Activated naive CD4-positive, alpha-beta T cell treated with Interleukin-2 at 50 U/mL for 16 hours (primary cell): ENCODE results near the gene ETV3.

Source experiments
- DNase-seq: peaks from one replicate; pipeline ENCODE4 v3.0.0-alpha.2; 2020

ETV3 gene

DNA sequence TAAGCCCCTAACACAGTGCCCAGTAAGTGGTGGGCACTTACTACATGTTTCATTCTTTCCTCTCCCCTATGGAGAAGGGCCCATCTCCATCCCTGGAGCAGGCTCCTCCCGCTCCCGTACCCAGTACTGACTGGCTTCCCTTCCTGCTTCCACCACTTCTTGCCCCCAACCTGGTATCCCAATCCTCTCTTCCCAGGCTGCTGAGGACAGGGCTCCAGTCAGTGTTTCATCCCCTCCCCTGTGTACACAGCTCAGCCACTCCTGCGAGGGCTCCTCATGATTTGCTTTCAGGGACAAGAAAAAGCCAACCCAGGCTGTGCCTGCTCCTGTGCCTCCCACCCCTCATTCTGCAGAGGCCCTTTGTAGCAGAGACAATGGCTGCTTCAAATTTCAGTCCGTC is 20.8 kb upstream of the ETV3 start:
- DNase-seq, result no peak

DNA sequence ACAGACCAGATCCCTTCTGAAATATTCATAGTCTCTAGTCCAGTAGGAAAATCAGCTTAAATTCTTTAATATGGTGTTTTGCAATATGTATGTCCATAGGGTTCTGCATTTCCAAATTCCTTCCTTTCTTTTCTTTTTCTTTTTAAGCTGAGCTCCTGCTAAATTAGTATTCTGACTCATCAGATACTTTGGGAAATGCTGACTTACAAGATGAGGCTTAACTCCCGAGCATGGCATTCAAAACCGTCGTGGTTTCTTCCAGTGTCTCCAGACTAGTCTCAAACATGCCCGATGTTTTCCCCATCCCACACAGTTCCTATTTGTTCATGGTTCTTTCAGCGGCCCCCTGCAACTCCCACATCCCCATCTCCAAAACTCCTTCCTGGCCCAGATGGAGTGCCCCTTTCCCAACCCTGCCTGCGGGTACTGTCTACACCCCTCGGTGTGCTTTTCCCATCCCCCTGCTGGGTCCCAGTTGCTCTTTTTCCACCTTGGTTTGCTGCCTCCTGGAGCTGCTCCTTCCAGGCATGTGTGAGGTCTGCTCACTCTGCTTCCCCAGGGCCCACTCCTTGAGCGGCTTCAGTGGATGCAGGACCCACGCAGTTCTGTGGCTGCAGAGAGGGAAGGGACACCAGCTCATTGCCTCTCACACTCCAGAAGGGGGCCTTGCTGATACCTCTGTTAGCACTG is 19.5 kb upstream of the ETV3 start:
- no peak for DNase-seq

DNA sequence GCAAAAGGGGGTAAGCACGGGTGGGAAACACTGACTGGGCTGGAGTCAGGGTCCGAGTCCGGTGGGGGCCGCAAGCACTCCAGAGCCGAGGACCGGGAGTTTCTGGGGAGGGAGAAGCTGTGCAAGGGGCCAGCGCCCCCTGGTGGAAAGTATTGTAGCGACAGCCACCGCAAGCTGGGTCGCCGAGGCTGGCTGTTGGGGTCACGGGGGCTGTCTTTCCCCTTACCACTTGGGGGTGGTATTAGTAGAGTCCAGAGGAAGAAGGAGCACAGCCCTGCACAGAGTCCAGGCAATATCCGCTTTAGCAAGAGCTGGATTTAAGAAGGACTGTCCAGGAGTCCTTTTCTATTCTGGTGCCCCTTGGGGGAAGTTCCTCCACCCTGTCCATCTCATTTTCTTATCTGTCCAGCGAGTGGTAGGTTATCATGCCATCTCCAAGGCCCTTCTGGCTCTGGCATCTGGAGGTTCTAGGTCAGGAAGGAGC is 17.9 kb upstream of the ETV3 start:
- peak; percentile 77 for DNase-seq

DNA sequence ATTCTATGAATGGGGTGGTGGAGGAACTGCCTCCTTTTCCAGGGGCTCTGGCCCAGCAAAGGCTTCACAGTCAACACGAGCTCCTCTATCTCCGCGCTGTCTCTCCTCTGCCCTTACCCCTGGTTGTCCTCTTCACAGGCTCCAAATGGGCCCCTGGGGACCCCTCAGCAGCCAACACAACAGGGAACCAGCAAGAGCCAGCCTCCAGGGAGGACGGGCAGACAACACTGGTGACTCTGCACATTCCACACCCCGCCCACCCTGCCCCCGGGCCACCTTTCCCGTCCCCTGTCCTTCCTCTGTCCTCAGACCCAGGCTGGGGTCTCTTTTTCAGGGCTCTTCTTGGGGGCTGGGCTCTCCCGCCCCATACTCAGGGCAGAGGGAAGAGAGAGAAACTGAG is 17.5 kb upstream of the ETV3 start:
- DNase-seq, result no peak

DNA sequence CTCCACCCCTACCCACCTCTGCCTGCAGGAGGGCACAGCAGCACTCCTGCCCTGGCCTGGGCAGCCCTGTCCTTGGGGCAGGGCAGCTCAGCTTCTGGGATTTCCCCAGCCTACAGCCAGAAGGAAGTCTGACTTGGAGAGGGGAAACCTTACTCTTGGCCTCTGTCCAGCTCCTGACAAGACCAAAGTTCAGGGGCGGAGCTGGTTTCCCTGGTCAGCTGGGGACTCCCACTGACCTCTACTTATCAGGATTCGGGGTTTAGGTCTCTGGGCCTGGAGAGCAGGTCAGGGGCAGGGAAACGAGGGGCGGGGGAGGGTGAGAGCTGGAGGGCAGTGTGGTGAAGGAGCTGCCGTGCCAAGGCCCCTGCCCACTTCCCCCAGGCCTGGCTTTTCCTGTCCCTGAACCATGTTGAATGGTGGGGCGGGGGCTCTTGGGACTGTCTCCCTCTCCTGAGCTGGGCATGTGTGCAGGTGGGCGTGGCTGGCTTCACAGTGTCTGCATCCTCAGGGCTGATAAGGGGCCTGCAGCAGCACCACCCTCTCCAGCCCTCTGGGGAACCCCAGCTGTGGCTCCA is 16.8 kb upstream of the ETV3 start:
- DNase-seq, result no peak

DNA sequence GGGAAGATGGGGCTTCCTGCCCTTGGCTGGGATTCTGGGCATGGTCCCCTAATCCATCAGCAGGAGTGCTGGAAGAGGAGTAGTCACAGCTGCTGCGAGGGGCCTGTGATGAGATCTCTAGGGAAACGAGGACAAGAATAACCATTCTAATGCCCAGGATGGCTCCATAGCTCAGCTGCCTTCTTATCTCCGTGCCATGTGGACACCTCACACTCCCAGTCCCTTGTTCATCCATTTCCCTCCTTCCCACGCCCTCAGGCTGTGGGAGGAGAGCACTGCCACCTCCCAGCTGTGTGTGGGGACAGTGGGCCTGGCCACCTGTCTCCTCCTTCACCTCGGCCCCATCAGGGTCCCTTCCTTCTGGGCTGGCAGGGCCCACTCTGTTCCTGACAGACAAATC is 16.1 kb upstream of the ETV3 start:
- no peak for DNase-seq

DNA sequence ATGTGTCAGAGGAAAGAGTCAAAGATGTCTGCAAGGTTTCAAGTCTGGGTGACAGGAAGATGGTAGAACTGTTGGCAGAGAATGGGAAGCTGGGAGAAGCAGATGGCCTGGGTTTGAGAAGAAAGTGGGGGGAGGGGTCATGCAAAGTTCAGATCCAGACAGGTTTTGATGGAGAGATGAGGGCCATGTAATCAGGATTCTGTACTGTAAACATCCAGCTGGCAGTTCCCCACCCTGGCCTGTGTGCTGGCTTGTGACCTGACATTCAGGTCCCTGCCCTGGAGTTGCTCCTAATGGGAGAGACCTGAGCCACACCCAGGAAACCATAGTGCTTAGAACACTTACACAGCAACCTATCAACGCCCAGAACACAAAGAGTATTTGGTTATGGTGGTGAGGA is 15.6 kb upstream of the ETV3 start:
- DNase-seq, result no peak

DNA sequence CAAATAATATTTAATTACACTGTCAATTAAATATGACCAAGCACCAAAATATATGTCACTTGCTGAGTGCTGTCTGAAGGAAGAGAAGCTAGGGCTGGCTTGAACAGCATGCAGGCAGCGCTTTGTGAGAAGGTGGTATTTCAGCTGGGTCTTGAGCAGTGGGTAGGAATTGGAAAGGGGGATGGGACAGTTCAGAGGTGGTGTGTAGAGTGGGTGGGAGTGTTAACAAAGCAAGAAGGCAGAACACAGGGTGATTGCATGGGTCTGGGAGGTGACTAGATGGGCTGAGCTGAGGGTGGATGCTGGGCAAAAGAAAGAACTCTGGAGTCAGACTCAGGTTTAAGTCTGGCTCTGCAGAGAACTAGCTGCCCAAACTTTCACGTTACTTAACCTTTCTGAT is 14.3 kb upstream of the ETV3 start:
- no peak for DNase-seq

DNA sequence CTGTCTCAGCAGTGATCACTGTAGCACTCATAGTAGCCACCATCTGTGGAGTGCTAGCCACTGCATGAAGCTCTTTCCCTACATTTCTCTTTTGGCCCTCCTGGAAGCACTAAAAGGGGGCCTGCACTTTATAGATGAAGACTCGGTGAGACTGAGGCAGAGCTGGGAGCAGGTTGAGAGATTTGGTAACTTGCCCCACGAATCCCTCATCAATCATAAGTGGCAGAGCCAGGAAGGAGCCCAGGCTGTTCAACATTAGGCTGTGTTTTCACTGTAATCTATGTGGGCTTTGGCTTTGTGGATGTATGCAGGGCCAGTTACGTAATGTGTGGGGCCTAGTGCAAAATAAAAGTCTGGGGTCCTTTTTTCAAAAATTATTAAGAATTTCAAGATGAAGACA is 13.3 kb upstream of the ETV3 start:
- no peak for DNase-seq

DNA sequence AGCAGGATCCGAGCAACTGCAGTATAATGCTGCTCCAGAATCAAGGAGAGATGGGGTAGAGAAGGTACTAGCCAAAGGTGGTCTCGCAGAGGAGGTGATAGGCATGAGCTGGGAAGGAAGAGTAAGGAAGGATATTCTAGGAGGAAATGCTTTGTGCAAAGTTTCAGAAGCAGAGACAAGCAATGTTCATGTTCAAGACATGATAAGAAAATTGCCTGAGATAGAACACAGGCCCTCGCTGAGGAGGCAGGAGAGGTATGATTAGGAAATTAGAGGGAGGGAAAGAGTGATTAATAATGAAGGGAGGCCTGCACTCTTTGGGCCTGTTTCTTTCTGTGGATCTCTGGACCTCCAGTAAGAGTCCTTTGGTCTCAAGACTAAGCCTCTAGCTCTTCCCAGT is 12.9 kb upstream of the ETV3 start:
- DNase-seq, result no peak

DNA sequence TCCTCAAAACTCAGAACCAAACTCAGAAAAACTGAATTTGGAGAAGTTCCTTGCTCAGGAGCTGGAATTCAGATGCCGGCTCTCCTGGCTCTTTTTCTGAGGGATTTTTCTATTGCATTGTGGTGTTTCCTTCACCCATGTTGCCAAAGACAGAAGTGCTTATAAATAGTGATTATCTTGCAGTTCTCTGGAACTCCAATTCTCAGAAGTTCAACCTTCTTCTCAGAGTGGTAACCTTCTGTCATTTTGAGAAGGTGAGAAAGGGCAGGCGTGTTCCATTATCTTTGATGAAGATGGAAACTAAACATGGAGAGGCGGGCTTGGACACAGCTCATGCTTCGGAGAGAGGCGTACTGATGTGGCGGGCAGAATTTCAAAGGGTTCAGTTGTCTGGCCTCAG is 12.4 kb upstream of the ETV3 start:
- no peak for DNase-seq

DNA sequence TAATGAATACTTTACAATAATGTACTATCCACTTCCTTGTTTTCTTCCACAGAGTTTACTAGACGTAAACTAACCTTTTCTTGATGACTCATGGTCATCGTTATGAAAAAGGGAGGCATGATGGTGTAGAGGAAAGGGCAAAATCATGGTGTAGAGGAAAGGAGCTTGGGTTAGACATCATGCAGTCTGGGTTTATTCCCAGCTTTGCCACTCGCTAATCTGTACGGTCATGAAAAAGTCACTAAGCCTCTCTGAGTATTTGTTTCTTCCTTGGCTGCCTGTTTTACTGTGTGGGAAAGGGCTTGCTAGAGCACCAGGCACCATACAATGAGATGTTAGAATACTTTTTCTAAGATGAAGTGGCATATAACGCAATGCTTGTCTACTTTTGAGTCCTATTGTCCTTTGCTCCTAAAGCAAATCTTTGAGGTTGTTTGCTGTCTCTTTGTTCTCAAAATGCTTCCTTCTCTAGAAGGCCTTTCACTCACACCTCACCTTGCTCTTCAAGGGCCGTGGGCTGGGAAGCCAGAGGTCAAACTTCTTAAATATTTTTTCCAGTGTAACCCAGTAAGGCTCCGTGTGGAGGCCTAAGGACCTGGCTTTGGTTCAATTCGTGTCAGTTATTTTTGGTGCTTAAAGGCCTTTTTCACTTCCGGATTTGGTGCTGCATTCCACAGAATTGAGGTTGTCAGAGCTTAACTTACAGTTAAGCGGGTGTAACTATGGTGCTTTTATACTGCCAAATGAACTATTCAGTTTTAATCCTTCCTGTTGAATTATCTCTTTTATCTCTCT is 9.9 kb upstream of the ETV3 start:
- DNase-seq, result no peak

DNA sequence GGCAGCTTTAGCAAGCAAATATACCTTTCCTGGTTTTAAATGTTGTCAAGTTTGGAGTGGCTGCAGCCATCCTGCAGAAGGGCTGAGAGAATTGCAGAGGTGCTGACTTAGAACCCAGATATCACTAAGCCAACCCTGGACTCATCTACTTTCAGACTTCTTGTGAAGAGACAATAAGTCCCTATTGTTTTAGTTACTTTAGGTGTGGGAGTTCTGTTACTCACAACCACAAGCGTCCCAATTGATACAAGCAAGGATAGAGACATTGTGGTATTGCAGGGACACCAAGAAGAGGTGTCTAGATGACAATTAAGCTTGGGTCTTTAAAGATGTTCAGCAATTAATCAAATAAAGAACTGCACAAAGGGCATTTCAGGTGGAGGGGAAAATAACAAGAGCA is 8.8 kb upstream of the ETV3 start:
- DNase-seq, result no peak

DNA sequence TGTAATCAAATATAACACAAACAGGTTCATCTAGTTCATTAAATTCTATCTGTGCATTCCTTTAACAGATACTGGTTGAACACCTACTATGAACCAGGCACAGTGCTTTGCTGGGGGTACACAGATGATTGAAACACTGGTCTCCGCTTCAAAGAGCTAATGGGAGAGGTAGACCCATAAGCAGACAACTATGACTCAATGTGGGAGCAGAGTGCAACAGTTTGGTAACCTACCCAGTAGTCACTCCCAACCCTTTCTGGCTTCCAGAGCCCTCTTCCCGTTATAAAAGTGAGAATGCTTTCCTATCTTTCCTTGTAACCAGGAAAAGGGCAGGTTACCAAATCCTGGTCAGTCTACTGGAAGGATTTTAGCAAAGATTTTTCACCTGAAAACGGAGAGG is 8.0 kb upstream of the ETV3 start:
- DNase-seq, result no peak

DNA sequence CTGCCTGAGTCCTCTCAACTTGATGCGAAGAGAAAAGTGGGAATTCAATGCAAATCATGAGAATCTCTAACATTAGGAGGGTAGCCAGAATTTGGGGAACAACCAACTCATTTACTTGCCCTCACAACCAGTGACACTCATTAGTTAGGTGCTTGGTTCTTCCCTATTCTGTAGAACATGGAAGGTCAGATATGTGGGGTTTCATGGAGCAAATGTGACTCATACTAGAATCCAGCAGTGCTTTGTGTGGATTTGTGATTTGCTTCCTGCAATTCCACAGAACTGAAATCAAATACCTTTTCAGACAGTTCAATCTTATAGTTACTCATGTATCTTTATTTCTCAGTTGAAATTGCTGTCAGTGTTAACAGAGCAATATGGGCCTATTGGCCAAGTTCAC is 6.9 kb upstream of the ETV3 start:
- DNase-seq, result no peak

DNA sequence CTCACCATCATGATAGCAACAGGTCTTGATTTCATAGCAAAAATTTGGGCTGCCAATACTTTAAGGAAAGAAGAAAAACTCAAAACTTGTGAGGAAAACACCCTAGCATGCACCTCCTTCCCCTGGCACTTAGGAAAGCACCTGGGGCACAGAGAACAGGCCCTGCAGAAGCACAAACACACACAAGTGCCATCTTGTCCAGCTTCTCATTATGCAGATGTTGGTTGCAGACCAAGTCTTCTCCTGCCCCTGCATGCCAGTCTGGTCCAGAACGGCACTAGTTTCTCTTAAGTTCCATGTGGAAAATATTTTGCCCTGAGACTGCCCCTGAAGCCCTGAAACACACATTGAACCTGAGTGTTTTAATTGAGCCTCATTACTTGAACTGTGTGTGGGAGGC is 6.3 kb upstream of the ETV3 start:
- no peak for DNase-seq

DNA sequence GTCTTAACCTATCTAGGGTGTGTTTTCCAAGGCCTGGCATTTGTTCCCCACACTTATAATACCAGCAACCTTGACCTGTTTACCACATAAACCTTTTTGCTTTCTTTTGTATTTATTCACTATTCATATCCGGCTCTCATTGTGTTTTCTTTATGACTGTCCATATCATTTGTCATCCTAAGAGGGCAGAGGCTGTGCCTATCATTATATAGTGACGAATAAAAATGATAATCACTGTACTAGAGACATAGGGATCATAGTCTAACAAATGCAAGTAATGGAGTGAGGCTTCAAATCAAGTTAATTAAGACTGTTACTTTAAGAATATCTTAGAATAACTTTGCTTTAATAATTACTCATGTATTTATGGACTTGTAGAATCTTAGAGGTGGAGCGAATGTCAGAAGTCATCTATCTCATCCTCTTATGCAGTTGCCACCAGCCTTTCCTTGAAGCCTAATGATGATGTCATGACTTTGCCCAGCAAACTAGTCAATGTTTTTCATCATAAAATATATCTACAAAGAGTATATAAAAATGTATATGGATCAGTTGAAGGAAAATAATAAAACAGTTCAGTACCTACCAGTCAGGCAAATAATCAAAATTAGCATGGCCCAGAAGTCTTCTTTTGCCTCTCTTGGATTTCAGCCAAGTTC is 4.7 kb upstream of the ETV3 start:
- no peak for DNase-seq

DNA sequence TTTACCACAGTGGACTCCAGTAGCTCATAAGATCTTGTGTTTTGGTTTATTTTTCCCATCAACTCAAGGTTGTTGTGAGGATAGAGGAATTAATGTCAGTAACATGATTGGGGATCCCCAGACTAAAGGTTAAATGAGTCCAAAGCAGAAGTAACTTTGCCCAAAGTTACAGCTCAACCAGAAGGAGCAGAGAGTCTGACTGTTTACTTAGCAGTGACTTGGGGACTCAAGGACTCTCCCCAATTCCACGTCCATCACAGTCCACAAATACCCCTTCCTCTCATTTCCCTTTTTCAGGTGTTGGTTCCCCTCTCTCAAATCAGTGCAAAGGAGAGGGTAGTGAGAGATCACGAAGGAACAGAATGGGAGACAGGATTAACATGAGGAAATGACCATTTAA is 4.0 kb upstream of the ETV3 start:
- no peak for DNase-seq

DNA sequence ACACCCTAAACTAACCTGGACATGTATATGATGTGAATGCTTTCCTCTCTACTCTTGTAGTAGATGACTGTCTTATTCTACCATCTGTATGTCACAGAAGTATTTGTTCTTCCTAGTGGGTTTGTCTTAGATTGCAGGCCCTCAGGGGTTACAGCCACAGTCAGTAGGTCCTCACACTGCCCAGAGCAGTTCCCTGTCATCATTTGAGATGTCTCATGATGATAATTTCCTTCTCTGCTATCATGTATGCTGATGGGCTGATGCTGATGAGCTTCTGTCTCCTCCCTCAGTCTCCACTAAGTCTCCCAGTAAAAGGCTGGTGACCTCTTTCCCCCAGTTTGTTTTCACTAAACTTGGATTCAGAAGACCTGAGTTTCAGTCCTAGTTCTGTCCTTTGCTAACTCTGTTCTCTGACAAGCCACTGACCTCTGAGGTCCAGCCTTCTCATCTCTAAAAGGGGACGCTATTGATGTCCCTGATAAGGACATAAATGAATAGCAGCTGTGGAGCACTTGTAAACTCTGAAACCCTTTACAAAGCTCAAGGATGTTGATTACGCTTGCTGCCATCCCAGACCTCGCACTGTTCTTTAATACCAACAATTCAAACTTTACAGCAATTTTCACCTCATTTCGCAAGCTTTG is 3.1 kb upstream of the ETV3 start:
- no peak for DNase-seq

DNA sequence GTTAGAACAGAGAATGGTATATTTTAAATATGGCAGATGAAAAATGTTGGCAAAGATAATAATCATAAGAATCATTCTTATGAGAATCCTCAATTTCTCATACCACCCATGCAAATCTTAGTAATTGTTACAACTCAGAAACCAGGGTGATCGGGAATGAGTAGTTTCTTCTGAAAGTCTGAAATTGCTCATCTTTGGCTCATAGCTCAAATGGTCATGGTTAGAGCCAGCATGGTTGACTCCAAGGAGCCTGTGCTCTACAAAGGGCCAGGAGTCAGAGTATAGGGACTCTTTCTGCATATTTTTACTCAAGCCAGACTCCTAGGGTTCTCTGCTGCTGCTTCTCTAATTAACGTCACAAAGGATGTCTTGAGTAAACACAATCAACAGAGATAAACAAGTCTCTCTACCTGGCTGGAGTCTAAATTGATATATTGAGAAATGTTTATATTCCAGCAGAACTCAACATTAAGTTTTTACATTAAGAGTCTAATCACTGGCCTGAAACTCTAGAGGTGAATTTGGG is 1.9 kb upstream of the ETV3 start:
- DNase-seq, result no peak

DNA sequence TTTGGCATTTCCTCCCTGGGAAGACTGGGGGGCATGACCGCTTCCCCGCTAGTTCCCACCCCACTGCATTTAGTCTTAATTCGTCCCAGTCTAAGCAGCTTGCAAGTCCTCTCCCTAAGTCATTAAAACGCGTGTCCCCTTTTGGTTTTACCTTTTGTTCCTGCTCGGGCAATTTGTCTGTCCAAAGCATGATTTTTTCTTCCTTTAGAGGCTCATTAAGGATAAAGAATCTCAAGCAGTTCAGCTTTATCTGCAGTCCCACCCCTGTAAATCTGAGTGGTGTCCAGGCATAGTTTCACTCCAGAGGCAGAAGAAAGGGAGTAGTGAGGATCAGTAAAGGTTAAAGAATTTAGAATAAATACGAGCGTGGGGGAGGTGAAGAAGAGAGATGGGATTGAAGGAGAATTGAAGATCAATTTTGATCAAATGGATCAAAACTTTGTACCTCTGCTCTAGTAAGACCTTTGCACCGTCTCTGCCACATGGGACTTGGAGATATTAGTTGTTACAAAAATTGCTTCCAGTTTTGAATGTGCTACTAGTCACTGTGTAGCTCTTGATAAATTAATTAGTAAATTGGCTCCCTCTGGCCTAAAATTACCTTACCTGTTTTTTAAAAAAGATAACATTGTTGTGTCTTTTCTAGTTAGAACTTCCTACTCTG is 989 bp upstream of the ETV3 start:
- DNase-seq, result no peak

DNA sequence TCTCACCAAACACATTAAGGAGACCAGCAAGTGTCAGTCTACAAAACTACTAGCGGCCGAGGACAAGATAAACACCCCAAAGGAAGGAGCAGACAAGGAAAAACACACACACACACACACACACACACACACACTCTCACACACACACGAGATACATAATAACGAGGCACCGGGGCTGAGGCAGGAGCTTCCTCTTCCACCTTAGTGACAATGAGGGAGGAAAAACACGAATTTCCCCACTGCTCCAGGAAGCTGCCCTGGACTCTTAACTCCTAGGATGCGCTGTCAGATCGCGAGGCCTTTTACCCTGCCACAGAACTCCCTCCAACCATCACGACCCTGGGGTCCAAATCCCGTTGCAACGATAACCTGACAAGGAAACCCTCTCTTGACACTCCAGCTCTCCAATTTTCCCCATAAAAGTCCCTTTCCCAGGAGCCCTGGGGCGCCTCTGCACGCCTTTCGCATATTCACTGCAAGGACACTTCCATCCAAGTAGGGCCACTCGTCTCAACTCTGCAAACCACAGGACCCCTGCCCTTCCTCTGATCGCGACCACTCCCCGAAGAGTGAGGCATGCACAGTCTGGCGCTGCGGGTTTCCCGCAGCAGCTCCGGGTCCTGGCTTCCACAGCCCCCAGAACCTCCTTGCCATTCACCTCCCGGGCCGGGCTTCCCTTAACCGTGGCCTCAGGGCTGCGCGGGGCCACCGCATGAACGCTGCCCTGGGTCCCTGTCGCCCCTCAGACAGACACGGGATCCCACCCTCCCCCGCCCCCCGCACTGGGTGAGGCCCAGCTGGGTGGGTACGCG is 581 bp downstream of the ETV3 start:
- no peak for DNase-seq
